GM12874 (cell line): ENCODE data around the gene ITGB1.

ENCODE experiments used
- TF ChIP-seq, protein P1 (sequence below): IDR thresholded peaks from 2 replicates; pipeline ENCODE4 v1.5.1; 2011; ENCODE audit warnings: low read depth, mild to moderate bottlenecking, control low read depth, low read length, moderate library complexity; ENCODE audit not compliant: insufficient read depth

ITGB1 gene

DNA sequence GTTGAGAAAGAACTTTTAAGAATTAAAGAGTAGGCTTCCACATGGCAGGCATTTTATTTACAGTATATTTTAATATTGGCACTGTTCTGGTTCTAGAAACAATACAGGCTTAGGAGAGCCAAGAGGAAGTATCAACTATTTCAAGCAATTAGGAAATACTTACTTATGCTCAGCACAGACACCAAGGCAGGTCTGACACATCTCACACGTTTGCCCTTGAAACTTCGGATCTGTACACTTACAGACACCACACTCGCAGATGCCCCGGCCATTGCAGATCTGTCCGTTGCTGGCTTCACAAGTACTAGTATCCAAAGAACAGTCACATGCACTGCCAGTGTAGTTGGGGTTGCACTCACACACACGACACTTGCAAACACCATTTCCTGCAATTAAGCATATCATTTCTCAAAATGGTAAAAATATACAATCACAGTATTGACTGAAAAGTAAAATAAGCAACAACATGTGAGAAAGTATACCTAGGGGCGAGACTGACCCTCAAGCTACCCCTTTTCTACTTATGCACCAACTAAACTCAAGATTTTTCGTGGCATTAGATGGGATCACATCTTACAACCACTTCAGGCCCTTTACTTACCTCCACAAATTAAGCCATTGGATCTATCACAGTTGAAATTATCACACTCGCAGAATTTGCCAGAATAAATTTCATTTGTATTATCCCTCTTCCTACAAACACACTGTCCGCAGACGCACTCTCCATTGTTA is 46.6 kb downstream of the ITGB1 start:
- TF ChIP-seq, protein P1, sequence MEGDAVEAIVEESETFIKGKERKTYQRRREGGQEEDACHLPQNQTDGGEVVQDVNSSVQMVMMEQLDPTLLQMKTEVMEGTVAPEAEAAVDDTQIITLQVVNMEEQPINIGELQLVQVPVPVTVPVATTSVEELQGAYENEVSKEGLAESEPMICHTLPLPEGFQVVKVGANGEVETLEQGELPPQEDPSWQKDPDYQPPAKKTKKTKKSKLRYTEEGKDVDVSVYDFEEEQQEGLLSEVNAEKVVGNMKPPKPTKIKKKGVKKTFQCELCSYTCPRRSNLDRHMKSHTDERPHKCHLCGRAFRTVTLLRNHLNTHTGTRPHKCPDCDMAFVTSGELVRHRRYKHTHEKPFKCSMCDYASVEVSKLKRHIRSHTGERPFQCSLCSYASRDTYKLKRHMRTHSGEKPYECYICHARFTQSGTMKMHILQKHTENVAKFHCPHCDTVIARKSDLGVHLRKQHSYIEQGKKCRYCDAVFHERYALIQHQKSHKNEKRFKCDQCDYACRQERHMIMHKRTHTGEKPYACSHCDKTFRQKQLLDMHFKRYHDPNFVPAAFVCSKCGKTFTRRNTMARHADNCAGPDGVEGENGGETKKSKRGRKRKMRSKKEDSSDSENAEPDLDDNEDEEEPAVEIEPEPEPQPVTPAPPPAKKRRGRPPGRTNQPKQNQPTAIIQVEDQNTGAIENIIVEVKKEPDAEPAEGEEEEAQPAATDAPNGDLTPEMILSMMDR = no peak

DNA sequence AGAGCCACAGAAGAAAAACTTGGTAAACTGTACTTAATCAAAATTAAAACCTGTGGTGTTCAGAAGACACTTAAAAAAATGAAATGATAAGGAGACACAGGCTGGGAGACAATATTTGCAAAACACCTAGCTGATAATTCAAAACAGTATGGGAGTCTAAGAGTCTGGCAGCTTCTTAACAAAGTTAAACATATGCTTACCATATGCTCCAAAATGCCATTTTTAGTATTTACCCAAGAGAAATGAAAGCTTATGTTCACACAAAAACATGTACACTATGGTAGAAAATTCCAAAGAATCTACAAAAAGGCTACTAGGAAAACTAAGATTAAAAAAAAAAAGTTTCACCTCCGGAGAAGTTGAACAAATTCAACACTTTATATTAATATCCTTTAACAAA is 48.6 kb downstream of the ITGB1 start:
- TF ChIP-seq, protein P1 = no peak

DNA sequence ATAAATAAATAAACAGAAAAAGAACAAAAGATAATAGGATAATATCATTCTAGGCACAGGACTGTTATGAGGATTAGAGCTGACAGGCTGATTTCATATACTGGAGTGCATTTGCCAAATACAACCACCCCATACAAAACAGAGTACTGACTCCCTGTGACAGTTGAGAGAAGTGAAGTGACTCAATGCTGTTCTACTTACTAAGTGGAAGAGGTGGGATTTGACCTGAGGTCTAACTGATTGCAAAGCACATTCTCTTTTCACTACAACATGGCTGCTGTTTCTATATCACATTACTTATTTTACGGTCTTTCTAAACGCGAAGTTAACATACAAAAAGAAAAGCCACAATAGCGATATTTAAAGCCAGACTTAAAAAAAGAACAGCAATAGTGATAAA is 51.4 kb downstream of the ITGB1 start:
- TF ChIP-seq, protein P1 = no peak

DNA sequence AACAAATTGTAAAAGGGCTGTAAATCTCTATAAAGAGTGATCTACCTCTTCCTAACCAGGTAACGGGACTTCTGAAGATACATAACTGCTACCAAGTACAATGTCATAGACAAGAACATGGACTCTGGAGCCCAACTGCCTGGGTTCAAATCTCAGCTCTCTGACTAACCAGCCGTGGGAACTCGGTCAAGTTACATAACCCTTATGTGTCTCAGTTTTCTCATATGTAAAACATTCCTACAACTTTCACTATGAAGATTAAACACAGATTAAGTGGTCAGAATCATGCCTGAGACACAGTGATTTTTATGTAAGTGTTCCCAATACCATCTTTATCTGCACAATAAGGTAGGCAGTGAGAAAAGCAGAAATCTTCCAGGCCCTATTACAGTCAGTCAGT is 52.6 kb downstream of the ITGB1 start:
- TF ChIP-seq, protein P1 = no peak

DNA sequence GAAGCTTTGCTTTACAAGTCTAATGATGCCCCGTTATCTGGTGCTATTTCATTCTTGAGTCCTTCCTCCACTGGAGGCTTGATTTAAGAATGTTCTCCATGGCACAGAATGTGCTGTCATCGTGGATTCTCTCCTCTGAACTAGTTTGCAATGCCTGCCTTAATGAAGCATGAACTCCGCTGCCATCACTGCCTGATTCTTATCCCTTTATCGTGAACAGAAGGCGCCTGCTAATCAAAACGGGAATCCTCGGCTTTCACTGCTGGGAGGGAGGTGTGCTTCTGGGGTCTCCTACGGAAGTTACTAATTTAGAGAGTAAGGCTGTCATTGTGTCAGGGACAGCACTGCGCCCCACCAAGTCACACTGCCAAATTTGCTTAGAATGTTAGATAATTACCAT is 56.2 kb downstream of the ITGB1 start:
- TF ChIP-seq, protein P1 = no peak

DNA sequence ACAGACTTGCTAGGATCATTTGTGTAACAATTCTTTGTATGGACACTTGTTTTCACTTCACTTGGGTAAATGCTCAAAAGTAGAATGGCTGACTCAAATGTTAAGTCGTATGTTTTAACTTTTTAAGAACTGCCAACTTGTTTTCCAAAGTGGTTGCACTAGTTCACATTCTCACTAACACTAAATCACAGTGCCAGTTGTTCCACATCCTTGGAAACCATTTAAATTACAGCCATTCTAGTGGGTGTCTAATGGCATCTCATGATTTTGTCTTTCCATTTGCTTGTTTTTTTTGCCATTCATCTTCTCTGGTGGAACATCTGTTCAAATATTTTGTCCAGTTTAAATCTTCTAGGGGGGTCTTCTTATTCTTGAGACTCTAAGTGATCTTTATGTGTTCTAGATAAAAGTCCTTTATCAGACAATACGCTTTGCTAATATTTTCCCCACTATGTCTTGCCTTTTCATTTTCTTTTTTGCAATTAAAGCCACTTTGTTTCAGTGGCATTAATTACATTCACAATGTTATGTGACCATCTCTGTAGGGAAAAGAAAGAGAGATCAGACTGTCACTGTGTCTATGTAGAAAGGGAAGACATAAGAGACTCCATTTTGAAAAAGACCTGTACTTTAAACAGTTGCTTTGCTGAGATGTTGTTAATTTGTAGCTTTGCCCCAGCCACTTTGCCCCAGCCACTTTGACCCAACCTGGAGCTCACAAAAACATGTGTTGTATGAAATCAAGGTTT is 63.9 kb downstream of the ITGB1 start:
- TF ChIP-seq, protein P1 = no peak

DNA sequence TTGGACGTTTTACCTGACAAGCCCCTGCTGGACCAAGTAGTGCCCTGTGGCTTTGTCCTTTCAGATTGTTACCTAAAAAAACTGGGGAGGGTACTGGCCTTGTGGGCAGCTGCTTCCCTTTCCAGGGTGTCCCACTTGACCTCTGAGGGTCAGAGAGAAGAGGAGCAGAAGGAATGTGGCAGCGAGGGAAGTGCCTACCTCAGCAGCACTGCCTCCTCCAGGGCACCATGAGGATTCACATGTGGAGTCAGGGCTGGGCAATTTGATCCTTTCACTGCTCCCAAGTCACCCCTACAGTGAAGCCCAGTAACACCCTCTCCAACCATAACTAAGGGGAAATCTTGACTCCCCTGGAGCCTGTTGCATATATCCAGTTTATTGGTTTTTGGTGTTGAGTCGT is 64.6 kb downstream of the ITGB1 start:
- TF ChIP-seq, protein P1 = no peak
